NCI-H460 (cell line): ENCODE measurements around the gene ZDHHC13. TPM values are rescaled to one million over a fixed set of nuclear protein-coding genes. Genes with fewer than 3 reads are reported as not detected.
"Not testable (repeated sequence)": the region's sequence is repeated elsewhere in the genome, so short reads cannot be mapped to it uniquely, and the experiment has no call there.

Source experiments
- DNase-seq: peaks from one replicate; pipeline ENCODE4 v3.0.0-alpha.2; 2016; ENCODE audit warnings: low read depth; ENCODE audit errors: extremely low read depth
- total RNA-seq: library from RNA; depleted of rRNA; stranded (reverse); fragments of >200 nt; shearing (Covaris generic); gene quantifications from 2 replicates; pipeline ENCODE4 v1.2.3, GENCODE V29; 2014

The ZDHHC13 gene
- total RNA-seq, 1 experiment from 2014 or later: 13.7 TPM

DNA sequence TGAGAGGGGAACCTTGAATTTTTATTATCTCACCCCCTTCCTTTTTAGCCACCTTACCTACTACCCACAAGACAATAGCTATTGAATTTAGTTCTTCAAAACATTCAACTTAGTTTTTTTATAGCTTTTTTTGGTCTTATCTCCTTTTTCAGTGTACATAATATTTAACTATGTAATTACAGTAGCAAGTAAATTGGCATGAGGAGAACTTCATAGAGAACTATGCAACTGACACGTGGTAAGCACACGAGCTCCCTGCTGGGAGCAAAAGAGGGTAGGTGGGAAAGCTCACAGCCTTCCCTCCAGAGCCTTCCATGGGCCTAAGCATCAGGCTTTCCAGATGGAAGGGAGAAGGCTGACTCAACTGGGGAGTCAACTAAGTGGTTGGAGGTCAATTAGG is 22.1 kb upstream of the ZDHHC13 start:
- DNase-seq: no peak

DNA sequence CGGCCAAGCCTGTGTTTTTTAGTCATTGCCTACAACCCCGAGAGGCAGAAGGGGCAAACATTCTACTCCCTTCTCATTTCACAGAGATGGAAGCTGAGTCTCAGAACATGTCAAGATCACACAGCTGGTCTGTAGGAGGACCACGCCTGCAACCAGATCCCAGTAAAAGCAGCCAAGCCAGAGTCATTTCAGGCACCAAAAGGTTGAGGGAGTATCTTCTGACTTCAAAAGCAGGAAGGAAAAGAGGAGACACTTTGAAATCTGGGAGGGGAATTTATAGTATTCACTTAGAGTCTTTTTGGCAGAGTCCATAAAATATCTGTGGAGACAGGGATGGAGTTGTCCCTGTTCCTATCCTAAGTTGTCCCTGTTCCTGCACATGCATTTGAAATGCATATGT is 17.9 kb upstream of the ZDHHC13 start:
- DNase-seq: no peak

- no peak for DNase-seq
Measured at GRCh38 chr11:19100885-19101284, 16.1 kb upstream of the ZDHHC13 start.

- no peak for DNase-seq
Measured at GRCh38 chr11:19101796-19102520, 15.0 kb upstream of the ZDHHC13 start.

- no peak for DNase-seq
Measured at GRCh38 chr11:19102521-19102900, 14.5 kb upstream of the ZDHHC13 start.

DNA sequence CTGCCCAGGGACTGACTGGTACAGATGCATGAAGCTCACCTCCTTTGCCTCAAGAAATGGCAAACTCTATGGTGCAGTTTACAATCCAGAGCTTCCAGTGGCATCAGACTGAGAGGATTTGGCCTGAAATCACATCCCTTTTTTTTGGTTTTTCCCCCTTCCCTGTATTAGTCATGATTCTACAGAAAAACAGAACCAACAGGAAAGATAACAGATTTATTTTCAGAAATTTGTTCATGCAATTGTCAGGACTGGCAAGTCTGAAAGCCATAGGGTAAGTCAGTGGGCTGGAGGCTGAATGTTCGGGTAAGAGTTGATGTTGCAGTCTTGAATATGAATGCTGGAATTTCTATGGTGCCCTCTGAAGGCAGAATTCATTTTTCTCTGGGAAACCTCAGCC is 12.0 kb upstream of the ZDHHC13 start:
- DNase-seq: no peak

- no peak for DNase-seq
Measured at GRCh38 chr11:19107125-19107524, 9.8 kb upstream of the ZDHHC13 start.

DNA sequence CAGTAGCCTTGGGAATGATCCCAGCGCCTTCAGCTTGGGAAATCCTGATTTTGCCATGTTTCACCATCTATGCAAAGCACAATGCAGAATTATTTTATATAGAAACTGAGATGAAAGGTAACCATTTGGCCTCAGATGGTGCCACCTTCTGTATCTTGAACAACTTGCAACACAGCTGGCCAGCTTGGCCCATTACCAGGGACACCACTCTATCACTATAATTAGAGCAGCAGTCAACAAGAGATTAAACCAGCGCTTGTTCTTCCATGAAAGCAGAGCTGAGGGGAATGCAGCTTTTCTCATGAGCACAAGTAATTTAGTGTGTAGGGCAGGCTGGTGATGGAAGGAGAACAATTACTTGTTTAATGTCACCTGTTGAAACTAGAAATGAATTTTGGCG is 6.7 kb upstream of the ZDHHC13 start:
- DNase-seq: no peak

DNA sequence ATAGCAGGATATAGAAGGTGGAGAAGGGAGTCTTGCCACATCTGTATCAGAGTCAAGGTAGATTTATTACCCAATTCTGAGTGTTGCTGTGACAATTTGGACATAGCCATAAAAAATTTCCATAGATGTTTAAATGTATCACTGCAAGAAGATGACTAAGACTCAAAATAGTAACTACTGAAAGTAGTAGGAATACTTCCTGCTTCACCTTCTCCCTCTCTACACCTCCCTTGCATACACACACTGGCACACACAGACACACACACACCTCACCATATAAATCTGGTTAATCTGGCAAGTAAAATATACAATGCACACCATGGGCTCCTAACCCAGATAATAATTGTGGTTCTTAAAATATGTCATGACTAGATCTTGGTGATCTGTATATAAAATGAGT is 5.2 kb upstream of the ZDHHC13 start:
- DNase-seq: no peak

- DNase-seq: no peak
Measured at GRCh38 chr11:19116276-19116970, 545 bp upstream of the ZDHHC13 start.

- DNase-seq: no peak
Measured at GRCh38 chr11:19117760-19118097, 761 bp downstream of the ZDHHC13 start.

DNA sequence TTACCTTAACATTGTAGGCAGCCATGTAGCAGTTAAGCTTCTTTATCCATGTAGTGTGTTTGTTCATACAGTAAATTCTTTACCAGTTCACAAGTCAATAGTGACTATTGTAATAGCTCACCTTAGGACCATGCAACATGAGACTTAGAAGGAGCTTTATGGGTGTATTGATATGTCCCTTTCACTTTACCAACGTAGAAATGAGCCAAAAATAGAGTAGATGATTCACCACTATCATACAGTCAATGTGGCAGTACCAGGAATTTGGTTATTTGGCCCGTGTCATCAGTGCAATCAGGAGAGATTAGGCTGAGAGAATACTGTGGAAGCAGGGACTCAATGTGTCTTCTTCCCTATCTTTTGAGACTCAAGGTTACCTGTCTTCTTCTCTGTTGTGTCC is 4.7 kb downstream of the ZDHHC13 start:
- DNase-seq: no peak

DNA sequence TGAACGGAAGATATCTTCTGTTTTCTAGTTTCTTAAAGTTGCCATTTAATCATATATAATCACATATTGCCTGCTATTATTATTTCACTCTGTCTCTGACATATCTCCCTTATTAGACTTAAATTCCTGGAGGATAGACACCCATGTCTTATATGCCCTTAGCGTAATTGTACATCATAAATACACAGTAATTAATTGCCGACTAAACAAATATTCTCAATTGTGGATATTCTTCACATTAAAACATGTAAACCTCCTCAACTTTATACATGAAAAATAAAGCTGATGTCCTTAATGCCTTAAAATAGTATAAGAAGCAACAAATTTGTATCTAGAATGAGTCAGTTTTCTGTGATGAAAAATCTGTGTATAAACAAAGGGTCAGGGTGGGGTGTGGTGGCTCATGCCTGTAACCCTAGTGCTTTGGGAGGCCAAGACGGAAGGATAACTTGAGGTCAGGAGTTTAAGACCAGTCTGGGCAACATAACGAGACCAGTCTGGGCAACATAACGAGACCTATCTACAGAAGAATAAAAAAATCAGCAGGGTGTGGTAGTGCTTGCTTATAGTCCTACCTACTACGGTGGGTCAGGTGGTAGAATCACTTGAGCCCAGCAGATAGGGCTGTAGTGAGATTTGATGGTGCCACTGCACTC is 6.1 kb downstream of the ZDHHC13 start:
- no peak for DNase-seq

DNA sequence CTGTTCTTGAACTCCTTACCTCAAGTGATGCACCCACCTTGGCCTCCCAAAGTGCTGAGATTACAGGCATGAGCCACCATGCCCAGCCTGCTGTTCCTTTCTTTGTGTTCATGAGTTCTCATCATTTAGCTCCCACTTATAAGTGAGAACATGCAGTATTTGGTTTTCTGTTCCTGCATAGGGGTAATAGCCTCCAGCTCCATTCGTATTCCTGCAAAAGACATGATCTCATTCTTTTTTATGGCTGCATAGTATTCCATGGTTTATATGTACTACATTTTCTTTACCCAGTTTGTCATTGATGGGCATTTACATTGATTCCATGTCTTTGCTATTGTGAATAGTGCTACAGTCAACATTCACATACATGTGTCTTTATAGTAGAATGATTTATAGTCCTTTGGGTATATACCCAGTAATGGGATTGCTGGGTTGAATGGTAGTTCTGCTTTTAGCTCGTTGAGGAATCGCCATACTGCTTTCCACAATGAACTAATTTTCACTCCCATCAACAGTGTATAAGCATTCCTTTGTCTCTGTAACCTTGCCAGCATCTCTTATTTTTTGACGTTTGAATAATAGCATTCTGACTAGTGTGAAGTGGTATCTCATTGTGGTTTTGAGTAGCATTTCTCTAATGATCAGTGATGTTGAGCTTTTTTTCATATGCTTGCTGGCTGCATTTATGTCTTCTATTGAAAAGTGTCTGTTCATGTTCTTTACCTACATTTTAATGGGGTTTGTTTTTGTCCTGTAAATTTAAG is 9.8 kb downstream of the ZDHHC13 start:
- DNase-seq: not testable (repeated sequence)

- DNase-seq: no peak
Measured at GRCh38 chr11:19134004-19134403, 17.0 kb downstream of the ZDHHC13 start.

DNA sequence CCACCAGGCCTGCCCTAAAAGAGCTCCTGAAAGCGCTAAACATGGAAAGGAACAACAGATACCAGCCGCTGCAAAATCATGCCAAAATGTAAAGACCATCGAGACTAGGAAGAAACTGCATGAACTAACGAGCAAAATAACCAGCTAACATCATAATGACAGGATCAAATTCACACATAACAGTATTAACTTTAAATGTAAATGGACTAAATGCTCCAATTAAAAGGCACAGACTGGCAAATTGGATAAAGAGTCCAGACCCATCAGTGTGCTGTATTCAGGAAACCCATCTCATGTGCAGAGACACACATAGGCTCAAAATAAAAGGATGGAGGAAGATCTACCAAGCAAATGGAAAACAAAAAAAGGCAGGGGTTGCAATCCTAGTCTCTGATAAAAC is 19.9 kb downstream of the ZDHHC13 start:
- not testable (repeated sequence) for DNase-seq

- DNase-seq: no peak
Measured at GRCh38 chr11:19145319-19145718, 28.4 kb downstream of the ZDHHC13 start.

DNA sequence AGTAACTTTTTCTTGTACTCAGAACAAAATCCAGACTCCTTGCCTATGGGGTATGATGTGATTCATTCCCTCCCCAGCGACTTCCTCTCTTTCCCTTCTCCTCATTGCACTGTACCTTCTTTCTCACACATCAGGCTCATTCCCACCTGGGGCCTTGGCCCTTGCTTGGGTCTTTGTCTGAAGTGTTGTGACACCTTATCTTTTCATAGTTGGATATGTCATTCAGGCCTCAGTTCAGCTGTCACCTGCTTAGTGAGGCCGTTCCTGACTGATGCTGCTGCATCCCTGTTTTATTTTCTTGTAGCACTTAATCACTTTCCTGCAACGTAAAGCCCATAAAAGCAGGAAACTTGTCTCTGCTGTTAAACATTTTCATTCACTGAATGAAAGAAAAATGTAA is 39.9 kb downstream of the ZDHHC13 start:
- no peak for DNase-seq

DNA sequence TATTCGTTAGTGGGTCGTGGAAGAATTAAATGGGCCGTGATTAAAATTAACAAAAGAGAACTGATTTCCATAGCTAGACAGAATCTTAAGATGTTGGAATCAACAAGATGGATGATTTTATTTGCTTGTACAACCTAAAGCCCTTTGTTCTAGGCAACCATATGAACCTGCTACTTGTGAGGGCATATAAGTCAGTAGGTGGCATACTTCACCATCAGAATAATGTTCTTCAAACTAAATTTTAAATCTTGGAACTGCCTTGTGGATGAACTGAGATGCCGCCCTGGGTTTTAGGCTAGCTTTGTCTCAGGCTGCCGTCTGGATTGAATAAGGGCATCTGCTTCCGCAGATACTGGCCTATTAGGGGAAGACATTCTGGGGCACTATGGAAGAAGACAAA is 43.9 kb downstream of the ZDHHC13 start:
- DNase-seq: no peak

DNA sequence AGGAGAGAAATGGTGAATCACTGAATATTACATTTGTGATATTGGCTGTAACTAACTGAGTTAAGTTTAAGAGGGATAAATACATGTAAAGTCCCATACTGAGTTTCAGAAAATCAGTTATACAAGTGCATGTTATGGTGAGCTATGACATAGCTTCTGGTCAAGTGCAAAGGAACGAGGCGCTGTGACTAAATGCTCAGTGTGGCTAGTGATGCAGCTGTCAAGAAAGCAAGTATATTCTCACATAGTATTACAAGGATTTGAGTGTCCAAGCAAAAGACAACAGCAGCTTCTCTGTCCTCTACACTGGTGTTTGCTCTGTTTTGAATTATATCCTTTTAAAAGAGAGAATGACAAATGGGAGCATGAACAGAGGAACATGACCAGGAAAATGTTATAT is 44.7 kb downstream of the ZDHHC13 start:
- no peak for DNase-seq

GRCh38 chr11:19162951-19163505 is 46.1 kb downstream of the ZDHHC13 start:
- no peak for DNase-seq
